Measurements from ENCODE around the gene ZNF699.
"Not testable (repeated sequence)": the region's sequence is repeated elsewhere in the genome, so short reads cannot be mapped to it uniquely, and the experiment has no call there.

DNA sequence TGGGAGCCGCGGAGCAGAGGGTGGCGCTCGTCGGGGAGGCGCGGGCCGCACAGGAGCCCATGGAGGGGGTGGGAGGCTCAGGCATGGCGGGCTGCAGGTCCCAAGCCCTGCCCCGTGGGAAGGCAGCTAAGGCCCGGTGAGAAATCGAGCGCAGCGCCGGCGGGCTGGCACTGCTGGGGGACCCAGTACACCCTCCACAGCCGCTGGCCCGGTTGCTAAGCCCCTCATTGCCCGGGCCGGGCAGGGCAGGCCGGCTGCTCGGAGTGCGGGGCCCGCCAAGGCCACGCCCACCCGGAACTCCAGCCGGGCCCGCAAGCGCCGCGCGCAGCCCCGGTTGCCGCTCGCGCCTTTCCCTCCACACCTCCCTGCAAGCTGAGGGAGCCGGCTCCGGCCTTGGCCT lies 26.2 kb downstream of the ZNF699 start:
- not testable (repeated sequence) for TF ChIP-seq EZH2 (IDR thresholded peaks at IDR 0.05; ENCODE audit: insufficient read depth, poor library complexity, severe bottlenecking); EZH2phosphoT487 (IDR thresholded peaks at IDR 0.05; ENCODE audit: insufficient read depth, low read depth)

All from GM23248 (cell line).